H1 (cell line): ENCODE measurements around the gene CORO6. TPM values are rescaled to one million over a fixed set of nuclear protein-coding genes. Genes with fewer than 3 reads are reported as not detected.
A peak's percentile ranks its signal among the peaks of the same experiment; 100 is the strongest.

ENCODE experiments used
- CEBPB ChIP-seq: IDR thresholded peaks from 2 replicates; pipeline ENCODE4 v1.6.1; 2012; ENCODE audit warnings: low read depth, low read length
- POLR2A ChIP-seq, 2 experiments: IDR thresholded peaks; 1 replicate in 1 of 2; 2 replicates in 1 of 2; pipeline ENCODE4 v1.6.1; 2011; ENCODE audit warnings: low read depth in 2 of 2, low read length in 2 of 2, mild to moderate bottlenecking in 2 of 2; ENCODE audit errors: control extremely low read depth in 1 of 2
- SIN3A ChIP-seq, 2 experiments: IDR thresholded peaks in 1 of 2; conservative IDR thresholded peaks in 1 of 2; 2 replicates each; pipeline ENCODE4 v1.6.1; 2011 to 2012; ENCODE audit warnings: low read length in 2 of 2, improper control_type of control experiment in 1 of 2, low read depth in 1 of 2, mild to moderate bottlenecking in 1 of 2
- polyA plus RNA-seq, 7 experiments: library from polyadenylated mRNA; depleted of rRNA in 3 of 7; stranded (reverse) in 5 of 7; unstranded in 2 of 7; fragments of >200 nt in 5 of 7; fragments of 200-250 nt in 2 of 7; gene quantifications; 1 replicate in 5 of 7; 2 replicates in 1 of 7; 4 replicates in 1 of 7; pipeline versions ENCODE4 v1.2.1 to v1.2.3, GENCODE V29; 2011 to 2013; ENCODE audit warnings: missing spikeins in 2 of 7, mixed read lengths in 2 of 7
- total RNA-seq: library from RNA; stranded (reverse); fragmentation: NEBNext Ultra II Directional; extraction: Animal tissue kit (Norgen Biotek cat#: 25700); gene quantifications from 2 replicates; pipeline ENCODE4 v1.2.1, GENCODE V29; 2021
- TF ChIP-seq, protein P1 (sequence below): IDR thresholded peaks from 2 replicates; pipeline ENCODE4 v1.6.1; 2012; ENCODE audit warnings: inconsistent platforms
- TF ChIP-seq, protein P2 (sequence below): IDR thresholded peaks from 2 replicates; pipeline ENCODE4 v1.6.1; 2012; ENCODE audit warnings: inconsistent platforms
- TF ChIP-seq, protein P3 (sequence below): fragments of 300-600 bp; sonication (generic); IDR thresholded peaks from 2 replicates; pipeline ENCODE4 v1.7.1; 2012; ENCODE audit warnings: low read length, moderate library complexity, mild to moderate bottlenecking, inconsistent platforms; ENCODE audit not compliant: insufficient replicate concordance

CORO6 gene
- total and polyA plus RNA-seq, 2 of the 8 experiments (the other 6 are each of a cell fraction or from before 2014, with no cell fraction given) = 2.5 to 8.6 TPM

DNA sequence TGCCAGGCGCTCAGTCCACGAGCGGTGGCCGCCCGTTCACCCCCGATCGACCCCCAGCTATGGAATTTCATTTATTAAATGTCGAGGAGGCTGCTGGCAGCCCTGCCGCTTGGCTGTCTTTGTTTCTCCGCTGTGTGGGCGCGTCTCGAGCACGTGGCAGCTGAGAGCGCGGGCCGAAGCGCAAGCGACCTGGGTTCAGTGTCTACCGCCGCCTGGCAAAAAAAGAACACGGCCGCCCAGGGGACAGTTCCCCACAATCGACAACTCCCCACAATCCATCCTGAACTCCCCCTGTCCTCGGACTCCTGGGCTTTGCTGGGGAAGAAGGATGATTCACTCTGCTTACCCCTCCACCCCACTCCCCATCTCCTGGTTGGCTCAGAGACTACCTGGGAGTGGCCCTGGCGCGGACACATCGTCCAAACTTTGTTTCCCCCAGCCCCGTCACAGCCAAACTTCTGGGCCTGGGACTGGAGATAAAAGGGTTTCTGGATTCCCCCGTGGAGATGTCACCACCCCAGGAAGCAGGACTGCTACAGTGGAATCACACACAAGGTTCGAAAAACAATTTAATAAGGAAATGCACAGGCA is 31.5 kb downstream of the CORO6 start (continued):
- TF ChIP-seq CEBPB (no peak), POLR2A (IDR thresholded peaks at IDR 0.05; ENCODE audit: control extremely low read depth in 1 of 2, low read depth in 2 of 2, low read length in 2 of 2) (peak in 1 of 2 experiments; percentile 24; a peak in 1 of 3 replicates), SIN3A (conservative IDR thresholded peaks at IDR 0.05 in 1 of 2, IDR thresholded peaks at IDR 0.05 in 1 of 2; ENCODE audit: low read depth in 1 of 2, low read length in 2 of 2) (peak in 1 of 2 experiments; percentile 10; a peak in 1 of 4 replicates)
- TF ChIP-seq, protein P1, sequence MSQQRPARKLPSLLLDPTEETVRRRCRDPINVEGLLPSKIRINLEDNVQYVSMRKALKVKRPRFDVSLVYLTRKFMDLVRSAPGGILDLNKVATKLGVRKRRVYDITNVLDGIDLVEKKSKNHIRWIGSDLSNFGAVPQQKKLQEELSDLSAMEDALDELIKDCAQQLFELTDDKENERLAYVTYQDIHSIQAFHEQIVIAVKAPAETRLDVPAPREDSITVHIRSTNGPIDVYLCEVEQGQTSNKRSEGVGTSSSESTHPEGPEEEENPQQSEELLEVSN = peak; percentile 93
- TF ChIP-seq, protein P2, sequence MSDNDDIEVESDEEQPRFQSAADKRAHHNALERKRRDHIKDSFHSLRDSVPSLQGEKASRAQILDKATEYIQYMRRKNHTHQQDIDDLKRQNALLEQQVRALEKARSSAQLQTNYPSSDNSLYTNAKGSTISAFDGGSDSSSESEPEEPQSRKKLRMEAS = peak; percentile 96
- TF ChIP-seq, protein P3, sequence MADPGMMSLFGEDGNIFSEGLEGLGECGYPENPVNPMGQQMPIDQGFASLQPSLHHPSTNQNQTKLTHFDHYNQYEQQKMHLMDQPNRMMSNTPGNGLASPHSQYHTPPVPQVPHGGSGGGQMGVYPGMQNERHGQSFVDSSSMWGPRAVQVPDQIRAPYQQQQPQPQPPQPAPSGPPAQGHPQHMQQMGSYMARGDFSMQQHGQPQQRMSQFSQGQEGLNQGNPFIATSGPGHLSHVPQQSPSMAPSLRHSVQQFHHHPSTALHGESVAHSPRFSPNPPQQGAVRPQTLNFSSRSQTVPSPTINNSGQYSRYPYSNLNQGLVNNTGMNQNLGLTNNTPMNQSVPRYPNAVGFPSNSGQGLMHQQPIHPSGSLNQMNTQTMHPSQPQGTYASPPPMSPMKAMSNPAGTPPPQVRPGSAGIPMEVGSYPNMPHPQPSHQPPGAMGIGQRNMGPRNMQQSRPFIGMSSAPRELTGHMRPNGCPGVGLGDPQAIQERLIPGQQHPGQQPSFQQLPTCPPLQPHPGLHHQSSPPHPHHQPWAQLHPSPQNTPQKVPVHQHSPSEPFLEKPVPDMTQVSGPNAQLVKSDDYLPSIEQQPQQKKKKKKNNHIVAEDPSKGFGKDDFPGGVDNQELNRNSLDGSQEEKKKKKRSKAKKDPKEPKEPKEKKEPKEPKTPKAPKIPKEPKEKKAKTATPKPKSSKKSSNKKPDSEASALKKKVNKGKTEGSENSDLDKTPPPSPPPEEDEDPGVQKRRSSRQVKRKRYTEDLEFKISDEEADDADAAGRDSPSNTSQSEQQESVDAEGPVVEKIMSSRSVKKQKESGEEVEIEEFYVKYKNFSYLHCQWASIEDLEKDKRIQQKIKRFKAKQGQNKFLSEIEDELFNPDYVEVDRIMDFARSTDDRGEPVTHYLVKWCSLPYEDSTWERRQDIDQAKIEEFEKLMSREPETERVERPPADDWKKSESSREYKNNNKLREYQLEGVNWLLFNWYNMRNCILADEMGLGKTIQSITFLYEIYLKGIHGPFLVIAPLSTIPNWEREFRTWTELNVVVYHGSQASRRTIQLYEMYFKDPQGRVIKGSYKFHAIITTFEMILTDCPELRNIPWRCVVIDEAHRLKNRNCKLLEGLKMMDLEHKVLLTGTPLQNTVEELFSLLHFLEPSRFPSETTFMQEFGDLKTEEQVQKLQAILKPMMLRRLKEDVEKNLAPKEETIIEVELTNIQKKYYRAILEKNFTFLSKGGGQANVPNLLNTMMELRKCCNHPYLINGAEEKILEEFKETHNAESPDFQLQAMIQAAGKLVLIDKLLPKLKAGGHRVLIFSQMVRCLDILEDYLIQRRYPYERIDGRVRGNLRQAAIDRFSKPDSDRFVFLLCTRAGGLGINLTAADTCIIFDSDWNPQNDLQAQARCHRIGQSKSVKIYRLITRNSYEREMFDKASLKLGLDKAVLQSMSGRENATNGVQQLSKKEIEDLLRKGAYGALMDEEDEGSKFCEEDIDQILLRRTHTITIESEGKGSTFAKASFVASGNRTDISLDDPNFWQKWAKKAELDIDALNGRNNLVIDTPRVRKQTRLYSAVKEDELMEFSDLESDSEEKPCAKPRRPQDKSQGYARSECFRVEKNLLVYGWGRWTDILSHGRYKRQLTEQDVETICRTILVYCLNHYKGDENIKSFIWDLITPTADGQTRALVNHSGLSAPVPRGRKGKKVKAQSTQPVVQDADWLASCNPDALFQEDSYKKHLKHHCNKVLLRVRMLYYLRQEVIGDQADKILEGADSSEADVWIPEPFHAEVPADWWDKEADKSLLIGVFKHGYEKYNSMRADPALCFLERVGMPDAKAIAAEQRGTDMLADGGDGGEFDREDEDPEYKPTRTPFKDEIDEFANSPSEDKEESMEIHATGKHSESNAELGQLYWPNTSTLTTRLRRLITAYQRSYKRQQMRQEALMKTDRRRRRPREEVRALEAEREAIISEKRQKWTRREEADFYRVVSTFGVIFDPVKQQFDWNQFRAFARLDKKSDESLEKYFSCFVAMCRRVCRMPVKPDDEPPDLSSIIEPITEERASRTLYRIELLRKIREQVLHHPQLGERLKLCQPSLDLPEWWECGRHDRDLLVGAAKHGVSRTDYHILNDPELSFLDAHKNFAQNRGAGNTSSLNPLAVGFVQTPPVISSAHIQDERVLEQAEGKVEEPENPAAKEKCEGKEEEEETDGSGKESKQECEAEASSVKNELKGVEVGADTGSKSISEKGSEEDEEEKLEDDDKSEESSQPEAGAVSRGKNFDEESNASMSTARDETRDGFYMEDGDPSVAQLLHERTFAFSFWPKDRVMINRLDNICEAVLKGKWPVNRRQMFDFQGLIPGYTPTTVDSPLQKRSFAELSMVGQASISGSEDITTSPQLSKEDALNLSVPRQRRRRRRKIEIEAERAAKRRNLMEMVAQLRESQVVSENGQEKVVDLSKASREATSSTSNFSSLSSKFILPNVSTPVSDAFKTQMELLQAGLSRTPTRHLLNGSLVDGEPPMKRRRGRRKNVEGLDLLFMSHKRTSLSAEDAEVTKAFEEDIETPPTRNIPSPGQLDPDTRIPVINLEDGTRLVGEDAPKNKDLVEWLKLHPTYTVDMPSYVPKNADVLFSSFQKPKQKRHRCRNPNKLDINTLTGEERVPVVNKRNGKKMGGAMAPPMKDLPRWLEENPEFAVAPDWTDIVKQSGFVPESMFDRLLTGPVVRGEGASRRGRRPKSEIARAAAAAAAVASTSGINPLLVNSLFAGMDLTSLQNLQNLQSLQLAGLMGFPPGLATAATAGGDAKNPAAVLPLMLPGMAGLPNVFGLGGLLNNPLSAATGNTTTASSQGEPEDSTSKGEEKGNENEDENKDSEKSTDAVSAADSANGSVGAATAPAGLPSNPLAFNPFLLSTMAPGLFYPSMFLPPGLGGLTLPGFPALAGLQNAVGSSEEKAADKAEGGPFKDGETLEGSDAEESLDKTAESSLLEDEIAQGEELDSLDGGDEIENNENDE = peak; percentile 45
